Mesendoderm (in vitro differentiated cells): ENCODE results near the gene KRTAP10-4.
A peak's percentile ranks its signal among the peaks of the same experiment; 100 is the strongest.

ENCODE experiments used
- DNase-seq: peaks from one replicate; pipeline ENCODE4 v3.0.0; 2013
- H2AK5ac ChIP-seq: 2 replicates; pipeline ENCODE4 v1.6.1; 2013; ENCODE audit warnings: low read length, inconsistent platforms
- H2BK120ac ChIP-seq: 2 replicates; pipeline ENCODE4 v1.6.1; 2013; ENCODE audit warnings: low read depth, mild to moderate bottlenecking, low read length, moderate library complexity, mixed read lengths
- H2BK15ac ChIP-seq: replicated peaks from 2 replicates; pipeline ENCODE4 v1.6.1; 2013; ENCODE audit warnings: low read depth, mild to moderate bottlenecking, moderate library complexity
- H2BK5ac ChIP-seq: 2 replicates; pipeline ENCODE4 v1.6.1; 2013; ENCODE audit warnings: low read length, inconsistent platforms
- H3K18ac ChIP-seq: 2 replicates; pipeline ENCODE4 v1.6.1; 2013; ENCODE audit warnings: mild to moderate bottlenecking, low read length, mixed read lengths
- H3K23ac ChIP-seq: one replicate; pipeline ENCODE4 v1.6.1; 2013; ENCODE audit warnings: low read length
- H3K27ac ChIP-seq: 2 replicates; pipeline ENCODE4 v1.5.1; 2013; ENCODE audit warnings: low read depth, mild to moderate bottlenecking, inconsistent platforms, low read length, moderate library complexity
- H3K27me3 ChIP-seq: 2 replicates; pipeline ENCODE4 v1.6.1; 2013; ENCODE audit warnings: low read length, control low read depth, mild to moderate bottlenecking, inconsistent platforms; ENCODE audit not compliant: insufficient read depth, poor library complexity
- H3K36me3 ChIP-seq: 2 replicates; pipeline ENCODE4 v1.6.1; 2013; ENCODE audit warnings: low read length, inconsistent platforms; ENCODE audit not compliant: control insufficient read depth, insufficient read depth
- H3K4ac ChIP-seq: one replicate; pipeline ENCODE4 v1.6.1; 2013; ENCODE audit warnings: low read depth, mild to moderate bottlenecking, low read length, moderate library complexity
- H3K4me1 ChIP-seq: 2 replicates; pipeline ENCODE4 v1.6.1; 2013; ENCODE audit warnings: low read depth, low read length, inconsistent platforms; ENCODE audit not compliant: control insufficient read depth
- H3K4me2 ChIP-seq: 2 replicates; pipeline ENCODE4 v1.6.1; 2013; ENCODE audit warnings: low read length
- H3K4me3 ChIP-seq: 2 replicates; pipeline ENCODE4 v1.5.1; 2013; ENCODE audit warnings: mild to moderate bottlenecking, low read length
- H3K56ac ChIP-seq: one replicate; pipeline ENCODE4 v1.6.1; 2013; ENCODE audit warnings: low read length
- H3K79me1 ChIP-seq: 2 replicates; pipeline ENCODE4 v1.6.1; 2013; ENCODE audit warnings: low read length, inconsistent platforms
- H3K79me2 ChIP-seq: 2 replicates; pipeline ENCODE4 v1.6.1; 2013; ENCODE audit warnings: mild to moderate bottlenecking, low read length; ENCODE audit not compliant: control insufficient read depth, insufficient read depth
- H3K9ac ChIP-seq: 2 replicates; pipeline ENCODE4 v1.6.1; 2013; ENCODE audit warnings: low read length, inconsistent platforms
- H4K5ac ChIP-seq: one replicate; pipeline ENCODE4 v1.6.1; 2013; ENCODE audit warnings: low read length
- H4K8ac ChIP-seq: one replicate; pipeline ENCODE4 v1.6.1; 2013; ENCODE audit warnings: low read depth, mild to moderate bottlenecking, control low read depth, low read length, moderate library complexity
- WGBS: extraction: QIAGEN DNeasy Blood & Tissue Kit; methylation state at CpG from one replicate; pipeline ENCODE4 v1.1.7; 2013; ENCODE audit warnings: low lambda C conversion rate, missing lambda C conversion rate; ENCODE audit not compliant: insufficient coverage; ENCODE audit errors: extremely low coverage; 5-methylcytosine and 5-hydroxymethylcytosine counted together

Gene KRTAP10-4

GRCh38 chr21:44615466-44615865 lies 41.9 kb downstream of the KRTAP10-4 start:
- H3K4ac ChIP-seq: no peak overlapping the region
- H2BK15ac ChIP-seq: no peak overlapping the region
- H3K79me1 ChIP-seq: no peaks in the 10 kb centered on the region
- peaks cover 4% of the 10 kb centered on the region for H3K4me1 ChIP-seq
- no peak overlapping the region for H3K4me3 ChIP-seq
- no peak overlapping the region for H3K4me2 ChIP-seq
- H2BK120ac ChIP-seq: no peak overlapping the region
- H3K56ac ChIP-seq: no peak overlapping the region
- H4K5ac ChIP-seq: no peak overlapping the region
- H3K23ac ChIP-seq: no peak overlapping the region
- no peaks in the 10 kb centered on the region for H3K36me3 ChIP-seq
- no CpG with 5 or more reads among the region's 8 CpGs for WGBS
- no peak overlapping the region for H3K27ac ChIP-seq
- H3K18ac ChIP-seq: no peak overlapping the region
- H2AK5ac ChIP-seq: no peak overlapping the region
- no peak overlapping the region for H4K8ac ChIP-seq
- no peak for DNase-seq
- H3K27me3 ChIP-seq: no peaks in the 10 kb centered on the region
- H3K9ac ChIP-seq: no peak overlapping the region
- no peaks in the 10 kb centered on the region for H3K79me2 ChIP-seq
- no peak overlapping the region for H2BK5ac ChIP-seq

- no peak overlapping the region for H2BK5ac ChIP-seq
- H3K4me1 ChIP-seq: peaks cover 4% of the 10 kb centered on the region
- H3K56ac ChIP-seq: no peak overlapping the region
- H3K27me3 ChIP-seq: no peaks in the 10 kb centered on the region
- DNase-seq: no peak
- H3K27ac ChIP-seq: no peak overlapping the region
- no peak overlapping the region for H3K23ac ChIP-seq
- no peak overlapping the region for H4K5ac ChIP-seq
- no peak overlapping the region for H2AK5ac ChIP-seq
- WGBS: no CpG with 5 or more reads among the region's 17 CpGs
- no peak overlapping the region for H3K9ac ChIP-seq
- H3K18ac ChIP-seq: no peak overlapping the region
- no peaks in the 10 kb centered on the region for H3K79me2 ChIP-seq
- H3K4ac ChIP-seq: no peak overlapping the region
- no peak overlapping the region for H3K4me3 ChIP-seq
- H3K36me3 ChIP-seq: no peaks in the 10 kb centered on the region
- no peak overlapping the region for H2BK15ac ChIP-seq
- H2BK120ac ChIP-seq: no peak overlapping the region
- no peak overlapping the region for H4K8ac ChIP-seq
- no peak overlapping the region for H3K4me2 ChIP-seq
- H3K79me1 ChIP-seq: no peaks in the 10 kb centered on the region
These were observed 42.5 kb downstream of the KRTAP10-4 start for GRCh38 chr21:44615911-44616590.

- no peak overlapping the region for H2AK5ac ChIP-seq
- DNase-seq: no peak
- no peaks in the 10 kb centered on the region for H3K79me1 ChIP-seq
- no peak overlapping the region for H3K4me3 ChIP-seq
- no peak overlapping the region for H3K56ac ChIP-seq
- no peaks in the 10 kb centered on the region for H3K36me3 ChIP-seq
- no peak overlapping the region for H3K23ac ChIP-seq
- no peak overlapping the region for H3K9ac ChIP-seq
- H3K4me2 ChIP-seq: no peak overlapping the region
- H3K79me2 ChIP-seq: no peaks in the 10 kb centered on the region
- H3K27ac ChIP-seq: no peak overlapping the region
- no peak overlapping the region for H2BK15ac ChIP-seq
- H3K4me1 ChIP-seq: peaks cover 4% of the 10 kb centered on the region
- H4K8ac ChIP-seq: no peak overlapping the region
- H3K18ac ChIP-seq: no peak overlapping the region
- no peak overlapping the region for H3K4ac ChIP-seq
- no CpG with 5 or more reads among the region's 16 CpGs for WGBS
- no peaks in the 10 kb centered on the region for H3K27me3 ChIP-seq
- no peak overlapping the region for H2BK5ac ChIP-seq
- no peak overlapping the region for H4K5ac ChIP-seq
- H2BK120ac ChIP-seq: no peak overlapping the region
These were observed 43.0 kb downstream of the KRTAP10-4 start for GRCh38 chr21:44616591-44616926.

- Histone ChIP-seq H3K56ac (no peak overlapping the region), H3K36me3 (no peaks in the 10 kb centered on the region), H3K79me2 (no peaks in the 10 kb centered on the region), H2AK5ac (no peak overlapping the region), H3K18ac (no peak overlapping the region), H3K27me3 (no peaks in the 10 kb centered on the region), H3K4me2 (no peak overlapping the region), H3K9ac (no peak overlapping the region), H4K5ac (no peak overlapping the region), H3K4ac (no peak overlapping the region), H2BK5ac (no peak overlapping the region), H4K8ac (no peak overlapping the region), H2BK15ac (no peak overlapping the region), H3K23ac (no peak overlapping the region), H2BK120ac (no peak overlapping the region), H3K27ac (no peak overlapping the region), H3K79me1 (no peaks in the 10 kb centered on the region), H3K4me1 (peaks cover 4% of the 10 kb centered on the region), H3K4me3 (no peak overlapping the region)
- no CpG with 5 or more reads among the region's 8 CpGs for WGBS
- DNase-seq: no peak
These were observed 43.6 kb downstream of the KRTAP10-4 start for GRCh38 chr21:44617071-44617501.

DNA sequence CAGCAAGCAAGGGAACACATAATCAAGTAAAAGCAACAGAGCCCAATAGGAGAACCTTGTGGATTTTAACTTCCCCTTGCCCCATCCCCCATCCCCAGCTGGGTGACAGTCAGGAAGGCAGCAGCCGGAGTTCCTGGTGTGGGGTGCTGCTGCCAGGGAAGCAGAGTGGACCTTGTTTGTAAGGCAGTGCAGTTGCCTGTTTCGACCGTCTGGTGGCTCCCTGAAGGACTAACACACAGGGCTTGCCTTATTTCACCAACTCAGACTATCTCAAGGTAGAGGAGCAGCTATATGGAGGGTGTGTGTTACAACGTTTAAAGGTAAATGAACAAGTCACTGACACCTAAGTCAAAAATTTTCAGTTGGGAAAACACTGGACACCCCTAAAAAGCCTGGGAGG lies 45.0 kb downstream of the KRTAP10-4 start:
- peaks cover 4% of the 10 kb centered on the region for H3K4me1 ChIP-seq
- H3K36me3 ChIP-seq: no peaks in the 10 kb centered on the region
- no peak overlapping the region for H3K27ac ChIP-seq
- H2BK5ac ChIP-seq: no peak overlapping the region
- no peak overlapping the region for H4K5ac ChIP-seq
- H2BK120ac ChIP-seq: no peak overlapping the region
- H3K56ac ChIP-seq: no peak overlapping the region
- H3K4ac ChIP-seq: no peak overlapping the region
- no CpG with 5 or more reads among the region's 4 CpGs for WGBS
- H3K18ac ChIP-seq: no peak overlapping the region
- no peak overlapping the region for H2BK15ac ChIP-seq
- H3K79me2 ChIP-seq: no peaks in the 10 kb centered on the region
- DNase-seq: peak; percentile 66
- no peak overlapping the region for H3K9ac ChIP-seq
- H3K27me3 ChIP-seq: no peaks in the 10 kb centered on the region
- H4K8ac ChIP-seq: no peak overlapping the region
- no peak overlapping the region for H3K4me2 ChIP-seq
- no peak overlapping the region for H3K23ac ChIP-seq
- no peaks in the 10 kb centered on the region for H3K79me1 ChIP-seq
- H2AK5ac ChIP-seq: no peak overlapping the region
- no peak overlapping the region for H3K4me3 ChIP-seq

DNA sequence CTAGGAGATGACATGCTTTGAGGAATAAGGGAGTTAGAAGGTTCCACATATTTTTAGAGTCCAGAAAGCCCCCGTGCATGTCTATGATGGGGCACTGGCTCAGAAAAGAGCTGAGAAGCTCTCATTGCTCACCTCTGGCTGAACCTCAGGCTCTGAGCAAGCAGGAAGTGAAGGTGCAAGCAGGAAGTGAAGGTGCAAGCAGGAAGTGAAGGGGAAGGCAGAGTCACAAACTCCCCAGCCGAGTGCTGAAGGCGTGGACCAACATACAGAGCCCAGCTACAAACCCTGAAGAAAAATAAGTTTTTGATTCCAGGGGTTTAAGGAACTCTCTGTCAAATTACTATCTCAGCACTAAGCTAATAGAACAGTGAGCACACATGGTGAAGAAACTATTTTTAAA lies 45.4 kb downstream of the KRTAP10-4 start:
- H2AK5ac ChIP-seq: no peak overlapping the region
- no peaks in the 10 kb centered on the region for H3K36me3 ChIP-seq
- no peak overlapping the region for H2BK120ac ChIP-seq
- H3K4me1 ChIP-seq: peaks cover 4% of the 10 kb centered on the region
- no peak overlapping the region for H4K5ac ChIP-seq
- no peaks in the 10 kb centered on the region for H3K79me1 ChIP-seq
- H3K27me3 ChIP-seq: no peaks in the 10 kb centered on the region
- H3K56ac ChIP-seq: peak overlapping the region; percentile 31
- H3K4me2 ChIP-seq: no peak overlapping the region
- H3K9ac ChIP-seq: no peak overlapping the region
- H3K23ac ChIP-seq: no peak overlapping the region
- no peak overlapping the region for H3K18ac ChIP-seq
- no peak for DNase-seq
- no peak overlapping the region for H3K4ac ChIP-seq
- no peak overlapping the region for H3K27ac ChIP-seq
- H2BK15ac ChIP-seq: no peak overlapping the region
- no peak overlapping the region for H3K4me3 ChIP-seq
- H4K8ac ChIP-seq: no peak overlapping the region
- no peaks in the 10 kb centered on the region for H3K79me2 ChIP-seq
- no peak overlapping the region for H2BK5ac ChIP-seq
- no CpG with 5 or more reads among the region's 3 CpGs for WGBS
